Activated naive CD8-positive, alpha-beta T cell treated with anti-CD3 and anti-CD28 coated beads, Interleukin-2, amount 10 ng/mL, durations not matched to agents 7 days and 5 days (primary cell): Measurements from ENCODE around the gene DRD2. TPM values are rescaled to one million over a fixed set of nuclear protein-coding genes. Genes with fewer than 3 reads are reported as not detected.

Source experiments
- ATAC-seq: fragments of 150-1000 bp; cut with Tn5 transposase; one replicate; pipeline ENCODE4 v1.10.0; 2021; ENCODE audit warnings: low read depth, moderate library complexity
- POLR2A ChIA-PET: fragments of 350-600 bp; sonication (Branson Sonifier 250); formaldehyde crosslinking; loops from one replicate; lab custom pipeline; 2021; ENCODE audit warnings: antibody characterized with exemption; lab: Charles Lee
- DNase-seq: peaks from one replicate; pipeline ENCODE4 v3.0.0; 2021
- H3K27ac Mint-ChIP-seq: one replicate; pipeline ENCODE4 v1.8.0; 2022; ENCODE audit warnings: mild to moderate bottlenecking, mixed read lengths
- H3K27me3 Mint-ChIP-seq: one replicate; pipeline ENCODE4 v1.8.0; 2022; ENCODE audit warnings: mild to moderate bottlenecking, moderate library complexity, mixed read lengths
- H3K36me3 Mint-ChIP-seq: one replicate; pipeline ENCODE4 v1.8.0; 2021; ENCODE audit warnings: mild to moderate bottlenecking, mixed read lengths
- H3K4me1 Mint-ChIP-seq: one replicate; pipeline ENCODE4 v1.8.0; 2021; ENCODE audit warnings: mixed read lengths
- H3K4me3 Mint-ChIP-seq: one replicate; pipeline ENCODE4 v1.8.0; 2022; ENCODE audit warnings: mild to moderate bottlenecking, moderate library complexity, mixed read lengths
- H3K9me3 Mint-ChIP-seq: one replicate; pipeline ENCODE4 v1.8.0; 2021; ENCODE audit warnings: mixed read lengths
- total RNA-seq, 2 experiments: library from RNA; stranded (reverse); gene quantifications; one replicate each; pipeline ENCODE4 v1.2.3, GENCODE V29; 2021

DRD2 gene
- total RNA-seq, 2 experiments from 2014 or later, result not detected

DNA sequence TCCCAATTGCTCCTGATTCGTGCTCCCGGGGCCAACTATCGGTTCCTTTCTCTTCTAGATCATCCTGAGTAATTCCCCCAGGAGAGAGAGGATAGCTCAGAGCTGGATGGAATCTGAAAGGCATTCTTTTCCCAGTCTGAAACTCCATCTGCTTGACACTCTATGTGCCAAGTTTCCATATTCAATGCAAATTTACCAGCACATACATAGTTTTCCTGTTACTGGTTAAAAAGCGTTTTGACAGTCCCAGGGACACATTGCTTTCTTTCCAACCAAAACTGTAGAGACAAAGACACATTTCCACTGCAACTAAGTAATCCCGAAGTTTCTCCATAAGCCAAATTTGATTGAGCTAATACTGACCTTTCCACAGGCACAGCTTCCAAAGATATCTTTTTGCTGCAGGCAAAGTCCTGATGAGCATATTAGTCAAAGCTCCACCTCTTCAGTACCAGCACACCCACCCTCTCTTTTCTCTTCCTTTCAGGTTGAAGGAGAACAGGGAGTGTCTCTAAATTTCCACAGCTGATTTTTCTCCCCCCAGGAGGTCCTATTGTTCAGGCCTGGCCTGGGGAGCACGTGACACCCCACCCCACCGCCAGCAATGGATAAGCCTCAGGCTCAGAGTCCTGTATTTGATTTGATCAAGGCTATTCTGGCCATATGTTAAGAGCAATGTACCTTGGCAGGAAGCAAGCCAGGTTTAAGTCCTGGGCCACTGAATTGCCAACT lies 97.4 kb downstream of the DRD2 start:
- Mint-ChIP-seq H3K36me3 (no peaks in the 10 kb centered on the region), H3K4me1 (no peaks in the 10 kb centered on the region), H3K27me3 (peaks cover 2% of the 10 kb centered on the region), H3K4me3 (no peak overlapping the region), H3K9me3 (peaks cover 2% of the 10 kb centered on the region), H3K27ac (no peak overlapping the region)
- ATAC-seq, result no peak
- POLR2A ChIA-PET, result no interaction called here
- DNase-seq, result no peak

DNA sequence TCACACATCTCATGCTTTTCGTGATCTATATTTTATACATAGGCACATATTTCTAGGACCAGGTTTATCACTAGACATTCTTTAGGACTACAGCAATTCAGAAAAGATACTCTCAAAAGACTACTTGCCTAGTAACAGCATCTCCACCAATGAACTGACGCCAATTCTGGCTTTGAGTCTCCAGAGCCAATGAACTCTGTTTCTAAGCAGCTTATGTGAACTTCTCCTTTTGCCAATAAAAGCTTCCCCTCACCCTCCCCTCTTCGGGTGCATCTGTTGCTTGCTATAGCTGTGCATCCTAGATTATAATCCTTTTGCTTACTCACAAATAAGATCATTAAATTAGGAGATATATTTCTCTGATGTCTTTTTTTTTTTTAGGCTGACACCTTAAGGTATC lies 99.0 kb downstream of the DRD2 start:
- Mint-ChIP-seq H3K9me3 (peaks cover 2% of the 10 kb centered on the region), H3K36me3 (no peaks in the 10 kb centered on the region), H3K27me3 (peaks cover 2% of the 10 kb centered on the region), H3K4me1 (no peaks in the 10 kb centered on the region), H3K27ac (no peak overlapping the region), H3K4me3 (no peak overlapping the region)
- DNase-seq (no peak), ATAC-seq (no peak)
- POLR2A ChIA-PET, result no interaction called here

DNA sequence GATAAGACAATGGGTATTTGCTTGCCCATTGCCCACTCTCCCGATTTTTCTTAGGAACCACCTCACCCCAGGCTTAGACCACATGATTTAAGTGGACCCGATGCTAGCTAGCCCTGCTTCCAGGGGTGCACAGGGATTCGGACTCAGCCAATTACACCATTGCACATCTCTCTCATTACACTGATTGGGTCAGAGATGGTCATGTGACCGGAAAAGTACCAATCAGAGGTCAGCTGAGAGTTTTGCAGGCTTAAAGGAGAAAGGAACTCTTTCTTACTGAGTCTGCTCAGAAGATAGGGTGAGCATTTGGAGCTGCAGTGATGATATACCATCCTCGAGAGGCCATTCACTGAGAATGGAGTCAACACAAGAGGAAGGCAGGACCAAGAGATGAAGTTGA lies 99.8 kb downstream of the DRD2 start:
- Mint-ChIP-seq H3K9me3 (peaks cover 2% of the 10 kb centered on the region), H3K27ac (no peak overlapping the region), H3K36me3 (peaks cover 2% of the 10 kb centered on the region), H3K4me1 (no peaks in the 10 kb centered on the region), H3K27me3 (peaks cover 2% of the 10 kb centered on the region), H3K4me3 (no peak overlapping the region)
- no peak for ATAC-seq
- no peak for DNase-seq
- POLR2A ChIA-PET, result no interaction called here

DNA sequence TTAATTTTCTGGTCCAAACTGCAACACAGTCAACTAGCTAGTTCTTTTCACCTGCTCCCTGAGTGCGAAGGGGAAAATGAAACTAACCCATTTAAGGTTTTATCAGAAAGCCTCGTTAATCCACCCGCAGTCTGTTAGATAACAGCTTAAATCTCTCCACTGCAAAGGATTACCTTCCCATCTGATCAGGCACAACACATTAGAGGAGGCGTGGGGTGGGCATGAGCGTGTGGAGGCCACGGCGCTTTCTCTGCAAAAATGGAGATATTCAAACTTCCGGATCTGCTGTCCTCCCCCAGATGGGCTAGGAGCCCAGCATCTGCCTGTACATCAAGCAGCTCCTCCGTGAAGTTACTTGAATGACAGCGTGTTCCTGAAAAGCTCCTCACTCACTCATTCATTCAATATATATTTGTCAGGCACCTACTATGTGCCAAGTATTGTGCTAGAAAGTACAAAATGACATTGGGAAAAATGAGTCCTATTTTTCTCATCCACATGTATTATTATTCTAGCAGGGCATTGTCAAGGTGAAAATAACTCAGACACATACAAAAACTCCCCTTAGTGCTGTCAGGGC lies 101.1 kb downstream of the DRD2 start:
- Mint-ChIP-seq H3K4me1 (no peaks in the 10 kb centered on the region), H3K4me3 (no peak overlapping the region), H3K27me3 (peaks cover 1% of the 10 kb centered on the region), H3K9me3 (no peaks in the 10 kb centered on the region), H3K36me3 (peaks cover 2% of the 10 kb centered on the region), H3K27ac (no peak overlapping the region)
- ATAC-seq (no peak), DNase-seq (no peak)
- POLR2A ChIA-PET, result no interaction called here

DNA sequence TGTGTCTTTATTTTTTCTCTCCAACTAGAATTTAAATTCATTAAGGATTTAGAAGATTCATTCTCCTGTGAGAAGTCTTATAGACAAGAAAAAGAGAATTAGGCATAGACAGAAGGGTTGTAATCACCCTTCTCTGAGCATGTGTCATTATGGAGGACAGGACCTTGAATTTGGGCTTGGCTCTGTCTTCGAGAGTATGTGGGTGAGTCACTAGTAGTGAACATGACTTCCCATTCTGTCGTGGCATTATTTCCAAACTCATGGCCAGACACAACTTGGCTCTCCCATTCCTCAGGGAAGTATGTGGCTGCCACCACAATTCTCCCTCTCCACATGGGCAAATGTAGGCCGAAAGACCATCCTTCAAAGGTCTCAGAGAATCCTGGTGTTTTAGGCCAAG lies 101.9 kb downstream of the DRD2 start:
- ATAC-seq (no peak), DNase-seq (no peak)
- H3K27ac Mint-ChIP-seq, result no peak overlapping the region
- no peaks in the 10 kb centered on the region for H3K9me3 Mint-ChIP-seq
- no peak overlapping the region for H3K4me3 Mint-ChIP-seq
- no peaks in the 10 kb centered on the region for H3K4me1 Mint-ChIP-seq
- POLR2A ChIA-PET, result no interaction called here
- no peaks in the 10 kb centered on the region for H3K27me3 Mint-ChIP-seq
- H3K36me3 Mint-ChIP-seq, result peaks cover 3% of the 10 kb centered on the region

DNA sequence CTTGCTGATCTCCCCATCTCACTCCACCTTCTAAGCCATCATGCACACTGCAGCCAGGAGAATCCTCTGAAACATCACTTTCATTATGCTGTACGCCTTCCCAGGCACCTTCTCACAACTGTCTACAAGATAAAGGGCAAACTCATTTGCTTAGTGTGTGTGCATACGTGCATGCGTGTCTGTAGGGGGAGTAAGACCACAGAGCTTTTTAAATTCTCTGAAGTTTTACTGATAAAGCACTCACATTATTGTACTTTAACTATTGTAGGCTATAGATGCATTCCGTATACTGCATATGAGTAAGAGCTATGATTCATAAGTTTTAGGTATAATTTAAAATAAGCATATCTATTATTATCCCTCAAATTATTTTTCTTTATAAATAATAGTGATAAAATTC lies 102.9 kb downstream of the DRD2 start:
- peaks cover 3% of the 10 kb centered on the region for H3K36me3 Mint-ChIP-seq
- DNase-seq, result no peak

DNA sequence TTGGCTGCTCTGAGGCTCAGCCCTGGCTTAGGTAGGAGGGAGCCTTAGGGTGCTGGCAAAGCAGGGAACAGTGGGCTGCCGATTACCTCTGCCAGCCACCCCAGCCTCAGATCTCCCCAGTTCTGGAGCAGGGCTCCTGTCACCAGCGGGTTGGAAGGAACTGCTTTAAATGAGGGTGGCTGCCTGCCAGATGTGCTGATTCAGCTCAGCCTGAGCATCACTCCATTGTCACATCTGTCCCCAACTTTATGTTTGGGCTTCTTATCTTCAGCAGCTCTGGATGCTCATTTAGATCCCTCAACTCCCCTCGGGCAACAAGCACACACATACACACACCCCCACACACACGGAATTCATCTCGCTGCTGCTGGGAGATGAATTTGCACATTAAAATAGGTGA lies 104.6 kb downstream of the DRD2 start:
- DNase-seq, result no peak
- Mint-ChIP-seq H3K9me3 (no peaks in the 10 kb centered on the region), H3K4me1 (peaks cover 11% of the 10 kb centered on the region), H3K36me3 (peaks cover 3% of the 10 kb centered on the region), H3K27ac (no peak overlapping the region), H3K4me3 (no peak overlapping the region), H3K27me3 (no peaks in the 10 kb centered on the region)
- no peak for ATAC-seq
- POLR2A ChIA-PET, result no interaction called here

More for the DNA sequence above, 102.9 kb downstream of the DRD2 start:
- Mint-ChIP-seq H3K4me3 (no peak overlapping the region), H3K4me1 (no peaks in the 10 kb centered on the region), H3K9me3 (no peaks in the 10 kb centered on the region), H3K27me3 (no peaks in the 10 kb centered on the region), H3K27ac (no peak overlapping the region)
- ATAC-seq, result no peak
- POLR2A ChIA-PET, result no interaction called here

DNA sequence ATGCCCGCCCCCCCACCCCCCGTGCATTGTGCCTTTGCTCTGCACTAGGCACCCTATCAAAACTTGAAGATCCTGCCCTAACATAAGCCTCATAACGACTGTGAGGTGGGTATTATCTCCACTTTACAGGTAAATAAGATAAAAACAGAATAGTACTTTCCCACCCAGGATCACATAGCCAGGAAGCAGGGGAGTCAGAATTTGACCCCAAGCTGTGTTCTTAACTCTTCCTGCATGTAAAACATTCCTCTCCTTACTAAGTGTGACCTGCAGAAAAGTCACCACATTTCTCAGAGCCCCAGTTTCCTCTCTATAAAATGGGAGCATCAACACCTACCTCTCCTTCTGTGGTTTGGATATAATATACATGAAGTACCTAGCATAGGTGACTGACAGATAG lies 105.8 kb downstream of the DRD2 start:
- H3K4me3 Mint-ChIP-seq, result no peak overlapping the region
- POLR2A ChIA-PET, result no interaction called here

DNA sequence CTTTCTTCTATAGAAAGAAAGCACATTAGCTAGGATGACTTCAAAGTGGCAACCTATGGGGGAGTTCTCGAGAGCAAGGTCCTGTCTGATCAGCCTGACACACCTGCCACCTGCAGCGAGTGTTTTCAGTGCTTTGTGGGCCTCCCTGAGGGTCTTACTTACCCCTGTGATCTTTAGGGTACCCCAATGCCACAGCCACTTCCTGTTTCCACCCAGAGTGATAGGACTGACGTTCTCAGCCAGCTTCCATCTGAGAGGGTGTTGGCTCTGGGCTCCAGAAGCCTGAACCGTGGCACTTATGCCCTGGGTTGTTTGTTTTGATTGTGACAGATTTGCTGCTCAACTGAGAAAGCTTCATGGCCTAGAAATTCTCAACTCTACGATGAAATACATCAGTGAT lies 109.3 kb downstream of the DRD2 start:
- peaks cover 10% of the 10 kb centered on the region for H3K36me3 Mint-ChIP-seq
- peak overlapping the region; percentile 34 for H3K27ac Mint-ChIP-seq
- H3K4me1 Mint-ChIP-seq, result peaks cover 18% of the 10 kb centered on the region
- no peak overlapping the region for H3K4me3 Mint-ChIP-seq
- ATAC-seq (peak; percentile 59), DNase-seq (no peak)
- POLR2A ChIA-PET, result no interaction called here
- no peaks in the 10 kb centered on the region for H3K9me3 Mint-ChIP-seq
- H3K27me3 Mint-ChIP-seq, result no peaks in the 10 kb centered on the region

More for the DNA sequence above, 105.8 kb downstream of the DRD2 start:
- Mint-ChIP-seq H3K36me3 (peaks cover 5% of the 10 kb centered on the region), H3K9me3 (no peaks in the 10 kb centered on the region), H3K27me3 (no peaks in the 10 kb centered on the region), H3K27ac (no peak overlapping the region), H3K4me1 (peaks cover 13% of the 10 kb centered on the region)
- no peak for ATAC-seq
- no peak for DNase-seq

DNA sequence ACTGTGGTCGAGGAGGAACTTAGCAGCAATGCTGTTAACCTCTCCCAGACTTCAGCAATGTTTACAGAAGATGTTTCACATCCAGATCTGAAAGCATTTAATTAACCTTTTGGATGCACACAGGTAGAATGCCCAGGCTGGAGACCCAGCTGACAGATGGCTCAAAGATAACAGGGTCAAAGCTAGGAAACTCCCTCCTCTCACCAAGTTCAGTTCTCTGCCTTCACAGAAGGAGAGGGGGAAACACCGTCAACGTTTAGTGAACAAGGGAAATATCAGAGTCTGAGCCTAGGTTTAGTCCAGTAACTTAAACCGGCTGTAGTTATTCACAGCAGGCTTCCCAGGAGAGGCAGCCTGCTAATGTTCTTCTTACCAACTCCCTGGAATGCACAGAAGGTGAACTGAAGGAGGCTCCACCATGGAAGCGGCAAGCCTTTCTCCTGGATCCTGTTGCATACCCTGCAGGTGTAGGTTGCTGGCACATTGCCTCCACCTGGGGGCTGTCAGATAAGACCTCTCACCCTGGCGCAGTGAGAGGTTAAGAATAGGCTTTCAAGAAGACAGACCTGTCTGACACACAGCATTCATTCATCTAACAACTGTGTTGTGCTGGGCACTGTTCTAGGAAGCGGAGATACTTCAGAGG lies 111.1 kb downstream of the DRD2 start:
- Mint-ChIP-seq H3K27ac (no peak overlapping the region), H3K36me3 (peaks cover 13% of the 10 kb centered on the region), H3K9me3 (no peaks in the 10 kb centered on the region), H3K4me1 (peaks cover 18% of the 10 kb centered on the region), H3K4me3 (no peak overlapping the region), H3K27me3 (no peaks in the 10 kb centered on the region)
- POLR2A ChIA-PET, result no interaction called here
- ATAC-seq (no peak), DNase-seq (no peak)

DNA sequence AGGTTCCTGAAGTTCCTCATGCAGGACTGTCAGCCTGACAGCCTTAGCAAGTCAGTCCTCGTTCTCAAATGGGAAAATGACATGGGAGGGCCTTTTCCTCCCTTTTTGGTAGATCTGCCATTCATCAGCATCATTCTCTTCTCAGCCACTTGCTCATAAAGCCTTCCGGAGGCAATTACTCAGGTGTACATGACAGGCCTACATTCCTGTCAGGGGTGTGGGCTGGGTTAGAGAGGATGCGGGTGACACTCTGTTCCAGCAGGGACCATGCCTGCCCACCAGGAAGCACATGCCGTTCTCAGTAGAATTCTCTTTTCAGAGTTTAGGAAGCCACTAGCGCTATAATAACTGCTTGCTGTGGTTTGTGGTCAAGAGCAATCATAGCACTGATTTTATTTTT lies 111.8 kb downstream of the DRD2 start:
- Mint-ChIP-seq H3K27me3 (no peaks in the 10 kb centered on the region), H3K27ac (no peak overlapping the region)

More for the DNA sequence above, 111.8 kb downstream of the DRD2 start:
- Mint-ChIP-seq H3K36me3 (peaks cover 16% of the 10 kb centered on the region), H3K9me3 (no peaks in the 10 kb centered on the region), H3K4me1 (peaks cover 18% of the 10 kb centered on the region), H3K4me3 (no peak overlapping the region)
- no peak for ATAC-seq
- DNase-seq, result no peak
- POLR2A ChIA-PET, result no interaction called here
